DND-41 (cell line): ENCODE data around the gene DAGLA.

Experiments
- ATAC-seq: fragments of 200-7000 bp; cut with Tn5 transposase; 3 replicates; pipeline ENCODE4 v1.9.1; 2021; ENCODE audit warnings: low read depth; ENCODE audit not compliant: insufficient read depth
- DNase-seq: peaks from one replicate; pipeline ENCODE4 v3.0.0-alpha.2; 2020
- H2AFZ ChIP-seq: 2 replicates; pipeline ENCODE4 v1.6.0; 2012; ENCODE audit warnings: low read depth, low read length
- H3K27ac ChIP-seq: 2 replicates; pipeline ENCODE4 v1.5.1; 2012; ENCODE audit warnings: low read length, inconsistent platforms
- H3K27me3 ChIP-seq: fragments of 200-600 bp; sonication (generic); 2 replicates; pipeline ENCODE4 v1.6.0; 2012; ENCODE audit warnings: low read length, mild to moderate bottlenecking, inconsistent platforms; ENCODE audit not compliant: insufficient read depth, poor library complexity
- H3K36me3 ChIP-seq: 2 replicates; pipeline ENCODE4 v1.5.1; 2012; ENCODE audit warnings: low read length, inconsistent platforms; ENCODE audit not compliant: insufficient read depth
- H3K4me1 ChIP-seq: 2 replicates; pipeline ENCODE4 v1.5.1; 2012; ENCODE audit warnings: mild to moderate bottlenecking, low read length; ENCODE audit not compliant: insufficient read depth
- H3K4me2 ChIP-seq: 2 replicates; pipeline ENCODE4 v1.6.0; 2012; ENCODE audit warnings: mild to moderate bottlenecking, moderate library complexity, low read length, inconsistent platforms; ENCODE audit not compliant: insufficient read depth
- H3K4me3 ChIP-seq, 2 experiments: fragments of 200-600 bp in 1 of 2; shearing (Covaris generic) in 1 of 2; 2 replicates each; pipeline ENCODE4 v1.5.1; 2012 to 2016; ENCODE audit warnings: inconsistent platforms in 2 of 2, low read length in 2 of 2, mild to moderate bottlenecking in 2 of 2, low read depth in 1 of 2, moderate library complexity in 1 of 2
- H3K79me2 ChIP-seq: 2 replicates; pipeline ENCODE4 v1.6.0; 2012; ENCODE audit warnings: low read length, inconsistent platforms; ENCODE audit not compliant: insufficient read depth
- H3K9ac ChIP-seq: 2 replicates; pipeline ENCODE4 v1.6.0; 2012; ENCODE audit warnings: low read depth, mild to moderate bottlenecking, inconsistent platforms, low read length, moderate library complexity
- H3K9me3 ChIP-seq: 2 replicates; pipeline ENCODE4 v1.5.1; 2012; ENCODE audit warnings: low read length, moderate library complexity, mild to moderate bottlenecking, inconsistent platforms; ENCODE audit not compliant: insufficient read depth, severe bottlenecking
- H4K20me1 ChIP-seq: 2 replicates; pipeline ENCODE4 v1.6.0; 2012; ENCODE audit warnings: low read length; ENCODE audit not compliant: insufficient read depth
- EZH2 ChIP-seq: IDR thresholded peaks from 3 replicates; pipeline ENCODE4 v1.6.1; 2012; ENCODE audit warnings: borderline replicate concordance, low read depth, mild to moderate bottlenecking, moderate library complexity, low read length, inconsistent platforms; ENCODE audit not compliant: severe bottlenecking
- TF ChIP-seq, protein P1 (sequence below): IDR thresholded peaks from 2 replicates; pipeline ENCODE4 v1.5.1; 2012; ENCODE audit warnings: borderline replicate concordance, low read length, moderate library complexity, mild to moderate bottlenecking; ENCODE audit not compliant: poor library complexity, severe bottlenecking; ENCODE audit errors: extremely low read depth

The DAGLA gene

DNA sequence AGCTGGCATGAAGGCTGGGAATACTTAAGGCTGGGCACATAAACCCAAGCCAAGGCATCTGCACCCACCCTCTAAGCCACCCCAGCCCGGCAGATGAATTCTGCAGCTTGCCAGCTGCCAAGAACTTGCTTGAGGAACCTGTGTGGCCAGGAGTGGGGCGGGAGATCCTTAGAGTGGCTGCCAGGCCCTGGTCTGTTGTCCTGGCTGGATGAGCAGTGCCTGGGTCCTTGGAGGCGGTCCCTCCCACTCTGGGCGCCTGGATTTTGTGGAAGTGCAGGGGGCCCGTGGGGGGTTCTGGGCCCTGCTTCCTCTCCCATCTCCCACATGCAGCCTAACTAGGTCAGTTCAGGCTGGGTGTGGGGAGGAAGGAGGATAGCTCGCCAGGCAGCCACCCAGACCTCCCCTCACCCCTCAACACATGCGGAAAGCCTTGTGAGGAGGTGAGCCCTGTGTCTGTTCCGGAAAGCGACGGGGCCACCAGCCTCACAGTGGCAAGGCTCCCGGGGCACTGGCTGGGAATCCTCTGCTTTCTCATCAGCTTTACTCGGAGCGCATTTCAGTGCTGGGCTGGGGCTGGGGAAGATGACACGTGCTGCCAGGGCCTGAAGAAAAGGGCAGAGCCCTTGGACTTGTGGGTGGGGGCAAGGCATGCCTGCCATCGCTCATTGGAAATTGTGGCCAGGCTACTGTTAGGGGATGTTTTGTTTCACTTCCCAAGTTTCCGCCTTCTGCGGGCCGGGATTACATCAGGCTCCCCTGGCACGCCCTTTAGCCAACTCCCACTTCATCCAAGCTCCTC lies 8.4 kb downstream of the DAGLA start:
- no peak overlapping the region for H3K9ac ChIP-seq

DNA sequence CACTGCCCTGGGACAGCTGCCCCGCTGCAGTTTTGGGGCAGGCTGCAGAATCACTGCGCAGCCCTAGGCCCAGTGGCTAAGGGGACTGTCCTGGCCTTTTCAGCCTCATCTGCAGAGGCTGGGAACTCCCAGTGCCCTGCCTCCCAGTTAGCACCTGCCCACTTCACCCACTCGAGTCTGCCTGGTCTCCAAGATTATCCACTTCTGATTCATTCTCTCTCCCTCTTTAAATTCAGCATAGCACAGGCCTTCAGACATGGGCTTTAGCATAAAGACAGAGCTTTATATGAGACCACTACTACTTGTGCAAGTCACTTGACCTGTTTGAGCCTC lies 8.9 kb downstream of the DAGLA start:
- Histone ChIP-seq H3K79me2 (no peaks in the 10 kb centered on the region), H3K4me3 (no peak overlapping the region), H3K4me1 (no peaks in the 10 kb centered on the region), H3K9ac (no peak overlapping the region), H3K4me2 (no peak overlapping the region), H3K9me3 (no peaks in the 10 kb centered on the region), H3K27me3 (peaks cover 18% of the 10 kb centered on the region), H2AFZ (no peak overlapping the region), H4K20me1 (no peaks in the 10 kb centered on the region), H3K27ac (no peak overlapping the region), H3K36me3 (no peaks in the 10 kb centered on the region)
- no peak for DNase-seq
- no peak for TF ChIP-seq EZH2
- TF ChIP-seq, protein P1, sequence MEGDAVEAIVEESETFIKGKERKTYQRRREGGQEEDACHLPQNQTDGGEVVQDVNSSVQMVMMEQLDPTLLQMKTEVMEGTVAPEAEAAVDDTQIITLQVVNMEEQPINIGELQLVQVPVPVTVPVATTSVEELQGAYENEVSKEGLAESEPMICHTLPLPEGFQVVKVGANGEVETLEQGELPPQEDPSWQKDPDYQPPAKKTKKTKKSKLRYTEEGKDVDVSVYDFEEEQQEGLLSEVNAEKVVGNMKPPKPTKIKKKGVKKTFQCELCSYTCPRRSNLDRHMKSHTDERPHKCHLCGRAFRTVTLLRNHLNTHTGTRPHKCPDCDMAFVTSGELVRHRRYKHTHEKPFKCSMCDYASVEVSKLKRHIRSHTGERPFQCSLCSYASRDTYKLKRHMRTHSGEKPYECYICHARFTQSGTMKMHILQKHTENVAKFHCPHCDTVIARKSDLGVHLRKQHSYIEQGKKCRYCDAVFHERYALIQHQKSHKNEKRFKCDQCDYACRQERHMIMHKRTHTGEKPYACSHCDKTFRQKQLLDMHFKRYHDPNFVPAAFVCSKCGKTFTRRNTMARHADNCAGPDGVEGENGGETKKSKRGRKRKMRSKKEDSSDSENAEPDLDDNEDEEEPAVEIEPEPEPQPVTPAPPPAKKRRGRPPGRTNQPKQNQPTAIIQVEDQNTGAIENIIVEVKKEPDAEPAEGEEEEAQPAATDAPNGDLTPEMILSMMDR: no peak
- ATAC-seq: no peak

More for the DNA sequence above, 8.4 kb downstream of the DAGLA start:
- no peaks in the 10 kb centered on the region for H3K4me1 ChIP-seq
- no peaks in the 10 kb centered on the region for H4K20me1 ChIP-seq
- no peak overlapping the region for H3K4me2 ChIP-seq
- ATAC-seq: no peak
- no peak for DNase-seq
- H3K36me3 ChIP-seq: no peaks in the 10 kb centered on the region
- H3K27ac ChIP-seq: no peak overlapping the region
- peaks cover 23% of the 10 kb centered on the region for H3K27me3 ChIP-seq
- H2AFZ ChIP-seq: no peak overlapping the region
- TF ChIP-seq, protein P1: no peak
- TF ChIP-seq EZH2: no peak
- H3K4me3 ChIP-seq: no peak overlapping the region
- no peaks in the 10 kb centered on the region for H3K9me3 ChIP-seq
- no peaks in the 10 kb centered on the region for H3K79me2 ChIP-seq

DNA sequence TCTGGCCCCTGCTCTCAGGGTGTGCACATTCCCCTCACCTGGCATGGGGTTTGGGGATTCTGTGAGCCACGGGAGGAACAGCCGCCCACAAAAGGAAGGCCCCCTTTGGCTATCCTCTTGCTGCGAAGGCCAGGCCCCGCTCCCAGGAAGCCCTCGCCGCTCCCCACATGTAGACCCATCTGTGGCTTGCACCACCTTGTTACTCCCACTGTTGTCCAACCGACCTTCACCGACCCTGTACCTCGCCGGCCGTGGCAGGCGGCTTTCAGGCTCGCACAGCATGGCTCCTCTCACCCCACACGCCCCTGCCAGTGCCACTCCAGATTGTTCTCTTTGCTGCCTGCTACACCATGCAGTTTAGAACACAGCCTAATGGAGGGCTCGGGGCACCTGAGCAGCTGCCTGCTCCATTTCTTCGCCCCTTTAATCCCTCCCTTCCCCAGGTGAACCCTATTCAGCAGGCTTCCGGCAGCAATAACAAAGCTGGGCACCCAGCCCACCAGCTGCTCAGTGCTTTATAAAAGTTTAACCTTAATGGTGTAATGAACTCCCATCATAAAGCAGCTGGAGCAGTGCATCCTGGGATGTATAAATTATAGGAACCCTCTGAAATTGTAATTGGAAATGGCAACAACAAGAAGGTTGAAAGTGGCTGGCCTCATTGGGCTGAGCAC lies 10.7 kb downstream of the DAGLA start:
- Histone ChIP-seq H3K36me3 (no peaks in the 10 kb centered on the region), H3K9me3 (no peaks in the 10 kb centered on the region), H3K4me1 (no peaks in the 10 kb centered on the region), H4K20me1 (no peaks in the 10 kb centered on the region), H3K4me2 (no peak overlapping the region), H3K4me3 (no peak overlapping the region), H3K9ac (no peak overlapping the region), H3K27me3 (peaks cover 4% of the 10 kb centered on the region), H3K79me2 (no peaks in the 10 kb centered on the region), H3K27ac (no peak overlapping the region), H2AFZ (no peak overlapping the region)
- ATAC-seq (no peak), DNase-seq (no peak)
- TF ChIP-seq, protein P1: no peak
- no peak for TF ChIP-seq EZH2
